Neuronal stem cell (in vitro differentiated cells): ENCODE results near the gene CHD6.

Experiments used
- DNase-seq: peaks from one replicate; pipeline ENCODE4 v3.0.0-alpha.2; 2013; ENCODE audit warnings: low spot score
- H2AFZ ChIP-seq: one replicate; pipeline ENCODE4 v1.6.1; 2013; ENCODE audit warnings: mild to moderate bottlenecking, low read length, inconsistent platforms
- H2AK5ac ChIP-seq: 2 replicates; pipeline ENCODE4 v1.6.1; 2013; ENCODE audit warnings: low read depth, mild to moderate bottlenecking, inconsistent platforms, low read length, moderate library complexity, mixed read lengths
- H2BK120ac ChIP-seq: 2 replicates; pipeline ENCODE4 v1.6.1; 2013; ENCODE audit warnings: low read depth, mild to moderate bottlenecking, inconsistent platforms, low read length, moderate library complexity, mixed read lengths
- H2BK12ac ChIP-seq: one replicate; pipeline ENCODE4 v1.6.1; 2013; ENCODE audit warnings: low read length, inconsistent platforms
- H2BK15ac ChIP-seq: 2 replicates; pipeline ENCODE4 v1.6.1; 2013; ENCODE audit warnings: mild to moderate bottlenecking, low read length, inconsistent platforms, mixed read lengths
- H2BK5ac ChIP-seq: one replicate; pipeline ENCODE4 v1.6.1; 2013; ENCODE audit warnings: inconsistent platforms, mild to moderate bottlenecking, low read length, moderate library complexity
- H3K14ac ChIP-seq: one replicate; pipeline ENCODE4 v1.6.1; 2013; ENCODE audit warnings: low read length, inconsistent platforms
- H3K18ac ChIP-seq: 2 replicates; pipeline ENCODE4 v1.6.1; 2013; ENCODE audit warnings: low read length, inconsistent platforms
- H3K23ac ChIP-seq: 2 replicates; pipeline ENCODE4 v1.6.1; 2013; ENCODE audit warnings: low read depth, mild to moderate bottlenecking, mixed read lengths, low read length, inconsistent platforms; ENCODE audit not compliant: poor library complexity
- H3K27ac ChIP-seq: replicated peaks from 3 replicates; pipeline ENCODE4 v1.5.1; 2013; ENCODE audit warnings: low read length, inconsistent platforms
- H3K27me3 ChIP-seq, 3 experiments: 2 replicates each; pipeline ENCODE4 v1.6.1; 2013; ENCODE audit warnings: low read length in 3 of 3, mild to moderate bottlenecking in 2 of 3, inconsistent platforms in 1 of 3, low read depth in 1 of 3, mixed read lengths in 1 of 3, moderate library complexity in 1 of 3; ENCODE audit not compliant: control insufficient read depth in 3 of 3, insufficient read depth in 3 of 3
- H3K36me3 ChIP-seq, 2 donors: replicated peaks in 1 of 2; 2 replicates each; pipeline ENCODE4 v1.6.1; 2013; ENCODE audit warnings: low read length in 2 of 2; ENCODE audit not compliant: control insufficient read depth in 2 of 2, insufficient read depth in 2 of 2
- H3K4ac ChIP-seq: 2 replicates; pipeline ENCODE4 v1.6.1; 2013; ENCODE audit warnings: inconsistent platforms, mild to moderate bottlenecking, low read length, moderate library complexity
- H3K4me1 ChIP-seq, 2 donors: 1 replicate in 1 of 2; 2 replicates in 1 of 2; pipeline ENCODE4 v1.6.1; 2013; ENCODE audit warnings: low read length in 2 of 2, low read depth in 1 of 2; ENCODE audit not compliant: control insufficient read depth in 2 of 2, insufficient read depth in 1 of 2
- H3K4me2 ChIP-seq: one replicate; pipeline ENCODE4 v1.6.1; 2013; ENCODE audit warnings: mild to moderate bottlenecking, low read length, inconsistent platforms; ENCODE audit not compliant: insufficient read depth, poor library complexity, severe bottlenecking
- H3K4me3 ChIP-seq, 2 donors: 2 replicates each; pipeline ENCODE4 v1.5.1; 2013; ENCODE audit warnings: low read length in 2 of 2, mild to moderate bottlenecking in 2 of 2, inconsistent platforms in 1 of 2, moderate library complexity in 1 of 2
- H3K79me1 ChIP-seq: one replicate; pipeline ENCODE4 v1.6.1; 2013; ENCODE audit warnings: low read depth, mild to moderate bottlenecking, inconsistent platforms, low read length, moderate library complexity
- H3K9ac ChIP-seq: one replicate; pipeline ENCODE4 v1.6.1; 2013; ENCODE audit warnings: mild to moderate bottlenecking, low read depth, low read length, inconsistent platforms; ENCODE audit not compliant: poor library complexity
- H3K9me3 ChIP-seq, 2 donors: replicated peaks in 1 of 2; 2 replicates each; pipeline versions ENCODE3 to v1.6.1; 2013; ENCODE audit warnings: low read length in 2 of 2, mild to moderate bottlenecking in 2 of 2, inconsistent platforms in 1 of 2, low read depth in 1 of 2, mixed read lengths in 1 of 2, moderate library complexity in 1 of 2; ENCODE audit not compliant: control insufficient read depth in 2 of 2, insufficient read depth in 1 of 2
- H4K8ac ChIP-seq: one replicate; pipeline ENCODE4 v1.6.1; 2013; ENCODE audit warnings: low read depth, mild to moderate bottlenecking, inconsistent platforms, low read length, moderate library complexity
- H4K91ac ChIP-seq: one replicate; pipeline ENCODE4 v1.6.1; 2013; ENCODE audit warnings: low read length, low read depth, mild to moderate bottlenecking, inconsistent platforms; ENCODE audit not compliant: poor library complexity
- WGBS, 2 donors: extraction: QIAGEN DNeasy Blood & Tissue Kit; methylation state at CpG; one replicate each; pipeline ENCODE4 v1.1.7; 2013; ENCODE audit warnings: missing lambda C conversion rate in 2 of 2, mixed read lengths in 1 of 2; ENCODE audit not compliant: insufficient read length in 2 of 2, insufficient replicate concordance in 1 of 2; ENCODE audit errors: extremely low coverage in 2 of 2; 5-methylcytosine and 5-hydroxymethylcytosine counted together

CHD6 gene

GRCh38 chr20:41544472-41544871, 73.7 kb downstream of the CHD6 start:
- Histone ChIP-seq H2BK15ac (no peak overlapping the region), H3K4ac (no peak overlapping the region), H3K79me1 (no peaks in the 10 kb centered on the region), H2BK12ac (no peak overlapping the region), H3K4me2 (no peak overlapping the region), H3K9ac (no peak overlapping the region), H2BK5ac (no peak overlapping the region), H4K91ac (no peak overlapping the region), H4K8ac (no peak overlapping the region), H3K9me3 (peaks cover 1 to 3% of the 10 kb centered on the region in 2 donors), H3K36me3 (peaks cover 2 to 11% of the 10 kb centered on the region in 2 donors), H3K4me3 (no peak overlapping the region), H3K27me3 (no peaks in the 10 kb centered on the region), H2BK120ac (no peak overlapping the region), H2AK5ac (no peak overlapping the region), H3K18ac (no peak overlapping the region), H3K14ac (no peak overlapping the region), H3K23ac (no peak overlapping the region), H2AFZ (no peak overlapping the region), H3K27ac (no peak overlapping the region), H3K4me1 (no peaks in the 10 kb centered on the region)
- WGBS, 2 donors = no CpG with 5 or more reads among the region's 1 CpG
- DNase-seq = no peak

GRCh38 chr20:41540918-41541317, 77.3 kb downstream of the CHD6 start:
- Histone ChIP-seq H3K4me1 (no peaks in the 10 kb centered on the region), H3K4me2 (no peak overlapping the region), H3K36me3 (peaks cover 6 to 30% of the 10 kb centered on the region in 2 donors), H3K14ac (no peak overlapping the region), H2AK5ac (no peak overlapping the region), H3K18ac (no peak overlapping the region), H3K4me3 (no peak overlapping the region), H4K91ac (no peak overlapping the region), H2BK120ac (no peak overlapping the region), H2AFZ (no peak overlapping the region), H3K27me3 (no peaks in the 10 kb centered on the region), H4K8ac (no peak overlapping the region), H3K79me1 (peaks cover 9% of the 10 kb centered on the region), H3K4ac (no peak overlapping the region), H2BK12ac (no peak overlapping the region), H2BK15ac (no peak overlapping the region), H3K27ac (no peak overlapping the region), H3K23ac (no peak overlapping the region), H3K9me3 (peaks cover 5 to 20% of the 10 kb centered on the region in 2 donors), H3K9ac (no peak overlapping the region), H2BK5ac (no peak overlapping the region)
- no CpG with 5 or more reads among the region's 4 CpGs for WGBS, 2 donors
- no peak for DNase-seq

GRCh38 chr20:41540459-41540858, 77.7 kb downstream of the CHD6 start:
- WGBS, 2 donors = no CpG with 5 or more reads among the region's 3 CpGs
- no peak for DNase-seq

GRCh38 chr20:41538810-41539596, 79.2 kb downstream of the CHD6 start:
- Histone ChIP-seq H3K36me3 (peaks cover 6 to 30% of the 10 kb centered on the region in 2 donors), H3K14ac (no peak overlapping the region), H3K23ac (no peak overlapping the region), H3K79me1 (peaks cover 9% of the 10 kb centered on the region), H3K4me3 (no peak overlapping the region), H2AK5ac (no peak overlapping the region), H2BK15ac (no peak overlapping the region), H3K18ac (no peak overlapping the region), H2BK5ac (no peak overlapping the region), H3K4me1 (no peaks in the 10 kb centered on the region), H4K91ac (no peak overlapping the region), H2AFZ (no peak overlapping the region), H3K4me2 (no peak overlapping the region), H2BK120ac (no peak overlapping the region), H3K9me3 (peaks cover 5 to 20% of the 10 kb centered on the region in 2 donors), H2BK12ac (no peak overlapping the region), H3K27ac (no peak overlapping the region), H3K9ac (no peak overlapping the region), H3K27me3 (no peaks in the 10 kb centered on the region), H3K4ac (no peak overlapping the region), H4K8ac (no peak overlapping the region)
- no peak for DNase-seq
- no CpG with 5 or more reads among the region's 8 CpGs for WGBS, 2 donors

More at GRCh38 chr20:41540459-41540858, 77.7 kb downstream of the CHD6 start:
- H3K14ac ChIP-seq = no peak overlapping the region
- no peak overlapping the region for H2BK5ac ChIP-seq
- H4K91ac ChIP-seq = no peak overlapping the region
- H3K4me1 ChIP-seq = no peaks in the 10 kb centered on the region
- no peak overlapping the region for H3K23ac ChIP-seq
- H2BK120ac ChIP-seq = no peak overlapping the region
- H3K4ac ChIP-seq = no peak overlapping the region
- no peak overlapping the region for H3K4me2 ChIP-seq
- H3K36me3 ChIP-seq = peaks cover 6 to 30% of the 10 kb centered on the region in 2 donors
- H3K27me3 ChIP-seq = no peaks in the 10 kb centered on the region
- H3K4me3 ChIP-seq = no peak overlapping the region
- H2AFZ ChIP-seq = no peak overlapping the region
- H3K18ac ChIP-seq = no peak overlapping the region
- no peak overlapping the region for H2BK15ac ChIP-seq
- H3K79me1 ChIP-seq = peaks cover 9% of the 10 kb centered on the region
- H3K9ac ChIP-seq = no peak overlapping the region
- no peak overlapping the region for H4K8ac ChIP-seq
- H3K27ac ChIP-seq = no peak overlapping the region
- no peak overlapping the region for H2AK5ac ChIP-seq
- H2BK12ac ChIP-seq = no peak overlapping the region
- peaks cover 5 to 20% of the 10 kb centered on the region in 2 donors for H3K9me3 ChIP-seq
